ENCODE results near the gene DOP1B. TPM values are rescaled to one million over a fixed set of nuclear protein-coding genes. Genes with fewer than 3 reads are reported as not detected.

The DOP1B gene
- total and polyA plus RNA-seq, 2 of the 4 experiments (the other 2 are of a cell fraction) = 8.8 to 13.0 TPM

- ChIA-PET POLR2A (ENCODE audit: unreplicated experiment) (interaction anchor here (0.5 kb wide), 1 partner anchor 1363 kb away, joined by 7 read pairs; no protein-coding TSS in a partner anchor), CTCF (no interaction called here)
- Histone ChIP-seq H2AFZ (replicated peaks; ENCODE audit: low read length, poor library complexity) (no peak overlapping the region), H4K91ac (ENCODE audit: insufficient read depth, low read depth, low read length) (no peak overlapping the region), H3K4me3 (ENCODE audit: insufficient read depth, low read depth, low read length) (no peak overlapping the region), H3K79me1 (ENCODE audit: low read depth in 1 of 2, low read length in 2 of 2) (peaks cover 0 to 7% of the 10 kb centered on the region in 2 experiments; a peak in 1 of 4 replicates), H4K20me1 (ENCODE audit: insufficient read depth, low read length) (no peaks in the 10 kb centered on the region), H3K56ac (ENCODE audit: extremely low read depth, insufficient read depth, low read length) (no peak overlapping the region), H3K14ac (replicated peaks; ENCODE audit: low read depth, low read length) (no peak overlapping the region), H3K4ac (ENCODE audit: low read depth, low read length) (no peak overlapping the region), H3K9me1 (ENCODE audit: insufficient read depth, low read length) (peaks cover 5% of the 10 kb centered on the region; the same call in 1 of the 2 replicates), H2AK9ac (replicated peaks; ENCODE audit: low read depth, low read length, poor library complexity) (no peak overlapping the region), H3K9ac (ENCODE audit: low read depth, low read length) (no peak overlapping the region), H2BK20ac (ENCODE audit: low read depth, low read length) (no peak overlapping the region), H3K27me3 (ENCODE audit: control insufficient read depth, insufficient read depth, low read length) (no peaks in the 10 kb centered on the region), H3K36me3 (ENCODE audit: control insufficient read depth, insufficient read depth, low read length) (no peaks in the 10 kb centered on the region), H4K8ac (ENCODE audit: low read depth in 2 of 2, low read length in 2 of 2) (no peak overlapping the region), H3K27ac (ENCODE audit: insufficient read depth, low read length) (no peak overlapping the region), H2BK5ac (ENCODE audit: low read depth, low read length, poor library complexity, severe bottlenecking) (no peak overlapping the region), H3K4me1 (ENCODE audit: control insufficient read depth, insufficient read depth, low read length) (peaks cover 7% of the 10 kb centered on the region), H2BK120ac (ENCODE audit: low read depth, low read length) (no peak overlapping the region), H4K5ac (ENCODE audit: low read depth, low read length) (no peak overlapping the region), H3K23ac (ENCODE audit: low read depth, low read length) (no peak overlapping the region), H2AK5ac (ENCODE audit: low read depth, low read length) (no peak overlapping the region), H3K4me2 (ENCODE audit: low read depth, low read length) (no peak overlapping the region), H2BK15ac (ENCODE audit: low read depth, low read length) (no peak overlapping the region), H3K9me3 (ENCODE audit: control insufficient read depth, insufficient read depth, low read length) (no peaks in the 10 kb centered on the region), H3K18ac (ENCODE audit: low read depth, low read length) (no peak overlapping the region)
- BruUV-seq (replicated peaks) = no TSS peak
- dilution Hi-C loops (cut with HindIII; ENCODE audit: low sequenced_read_pairs, unreplicated experiment) = no loop called here
- WGBS, 2 experiments (ENCODE audit: extremely low coverage in 2 of 2, insufficient read length in 1 of 2) = 100% methylated on average over 1 of the region's 10 CpGs; no CpG with 5 or more reads in 1 of the 2 experiments
- DNase-seq = no peak
- intact Hi-C loops (cut with micrococcal nuclease) = no loop called here
- in situ Hi-C loops (cut with MboI; ENCODE audit: low sequenced_read_pairs) = no loop called here
- ATAC-seq (ENCODE audit: low read depth) = no peak
- no peak for TF ChIP-seq USF2 (IDR thresholded peaks at IDR 0.05; ENCODE audit: low read depth, low read length)
- no peak for TF ChIP-seq FOS (IDR thresholded peaks at IDR 0.05; ENCODE audit: low read depth, low read length)
- no peak for TF ChIP-seq CTCF (conservative IDR thresholded peaks at IDR 0.05; ENCODE audit: low read depth, low read length)
- no peak for TF ChIP-seq MXI1 (IDR thresholded peaks at IDR 0.05; ENCODE audit: borderline replicate concordance, low read depth, low read length)
- no peak for TF ChIP-seq RFX5 (IDR thresholded peaks at IDR 0.05; ENCODE audit: low read depth, low read length)
These were observed 29.2 kb upstream of the DOP1B start for GRCh38 chr21:36127250-36127904.

Measured in IMR-90 (cell line).